Gastrocnemius medialis (tissue), 4 donors: ENCODE results near the gene SLC24A4. TPM values are rescaled to one million over a fixed set of nuclear protein-coding genes. Genes with fewer than 3 reads are reported as not detected.

Experiments used
- ATAC-seq, 2 donors: fragments of 150-250 bp; one replicate each; pipeline ENCODE4 v1.9.1; 2016
- DNase-seq, 2 donors: peaks; one replicate each; pipeline ENCODE4 v3.0.0-alpha.2; 2019
- H3K27ac ChIP-seq, 4 donors: fragments of 200-600 bp; sonication (generic); 1 replicate in 1 of 4; 2 replicates in 3 of 4; pipeline ENCODE4 v1.5.1; 2016 to 2018; ENCODE audit warnings: mild to moderate bottlenecking in 2 of 4, moderate library complexity in 1 of 4
- H3K27me3 ChIP-seq, 3 donors: fragments of 200-600 bp; sonication (generic) in 2 of 3; 1 replicate in 1 of 3; 2 replicates in 2 of 3; pipeline versions ENCODE4 v1.5.1 to v1.6.0; 2016 to 2019; ENCODE audit warnings: mild to moderate bottlenecking in 1 of 3, moderate library complexity in 1 of 3
- H3K36me3 ChIP-seq, 2 donors: fragments of 200-600 bp; sonication (generic) in 1 of 2; one replicate each; pipeline ENCODE4 v1.5.1; 2017 to 2018
- H3K4me1 ChIP-seq, 2 donors: fragments of 200-600 bp; sonication (generic) in 1 of 2; one replicate each; pipeline ENCODE4 v1.5.1; 2016 to 2017; ENCODE audit warnings: mild to moderate bottlenecking in 2 of 2
- H3K4me3 ChIP-seq, 4 donors: fragments of 200-600 bp; sonication (generic) in 3 of 4; 1 replicate in 1 of 4; 2 replicates in 3 of 4; pipeline ENCODE4 v1.5.1; 2016 to 2019; ENCODE audit warnings: mild to moderate bottlenecking in 2 of 4
- H3K9me3 ChIP-seq, 3 donors: fragments of 200-600 bp; sonication (generic) in 2 of 3; 1 replicate in 1 of 3; 2 replicates in 2 of 3; pipeline ENCODE4 v1.5.1; 2016 to 2019
- POLR2A ChIP-seq, 2 donors: fragments of 450-650 bp; IDR thresholded peaks; one replicate each; pipeline ENCODE4 v1.6.1; 2017; ENCODE audit warnings: antibody characterized with exemption in 2 of 2, mild to moderate bottlenecking in 2 of 2, moderate library complexity in 2 of 2
- in situ Hi-C, 4 donors: fragments of 200-750 bp; cut with MboI; loops; one replicate each; pipeline versions ENCODE4 v1.15.0 to v1.8.0; 2017; ENCODE audit warnings: low sequenced_read_pairs in 4 of 4
- intact Hi-C: fragments of 100-400 bp; cut with DNase I; formaldehyde crosslinking; loops from one replicate; pipeline ENCODE4 v1.15.1; 2023; ENCODE audit warnings: low total_unique reads
- total RNA-seq, 4 donors: library from RNA; depleted of rRNA; stranded (reverse); fragments of >200 nt; gene quantifications; one replicate each; pipeline versions ENCODE4 v1.1.0 to v1.2.3, GENCODE V29; 2016
- TF ChIP-seq, protein P1 (sequence below), 5 experiments: fragments of 450-650 bp in 3 of 5; fragments of 200-600 bp in 2 of 5; sonication (generic) in 2 of 5; IDR thresholded peaks in 4 of 5; conservative IDR thresholded peaks in 1 of 5; 1 replicate in 4 of 5; 2 replicates in 1 of 5; pipeline ENCODE4 v1.5.1; 2016 to 2019; ENCODE audit warnings: antibody characterized with exemption in 5 of 5, mild to moderate bottlenecking in 3 of 5, moderate library complexity in 3 of 5

Gene SLC24A4
- total RNA-seq, 4 donors from 2014 or later = 0.07 to 0.76 (median 0.50) TPM

DNA sequence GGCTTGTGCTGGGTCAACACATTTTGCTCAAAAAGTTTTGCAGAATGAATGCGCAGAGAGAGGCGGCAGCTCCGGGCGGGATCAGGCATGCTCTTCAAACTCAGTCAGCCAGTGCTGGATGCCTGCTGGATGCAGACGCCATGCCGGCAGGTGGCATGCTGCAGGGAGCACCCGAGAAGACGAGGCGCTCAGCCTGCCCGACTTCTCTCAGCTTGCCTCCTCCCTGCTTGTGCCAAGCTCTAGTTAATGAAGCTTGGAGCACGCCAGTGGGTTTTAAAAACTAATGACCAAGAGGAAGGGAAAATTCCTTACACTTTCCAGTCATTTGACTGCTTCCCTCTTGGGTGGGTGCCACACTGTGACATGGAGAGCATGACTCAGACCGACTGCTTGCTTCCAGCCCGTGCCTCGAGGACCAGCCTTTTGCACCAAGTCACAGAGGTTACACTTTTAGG lies 39.8 kb downstream of the SLC24A4 start:
- DNase-seq = no peak
- intact Hi-C loops = no loop called here
- H3K27me3 ChIP-seq = peaks cover 0 to 2% (median 0%) of the 10 kb centered on the region in 3 donors
- in situ Hi-C loops = no loop called here
- peak in 1 of 2 donors; percentile 33 for ATAC-seq
- TF ChIP-seq, protein P1, sequence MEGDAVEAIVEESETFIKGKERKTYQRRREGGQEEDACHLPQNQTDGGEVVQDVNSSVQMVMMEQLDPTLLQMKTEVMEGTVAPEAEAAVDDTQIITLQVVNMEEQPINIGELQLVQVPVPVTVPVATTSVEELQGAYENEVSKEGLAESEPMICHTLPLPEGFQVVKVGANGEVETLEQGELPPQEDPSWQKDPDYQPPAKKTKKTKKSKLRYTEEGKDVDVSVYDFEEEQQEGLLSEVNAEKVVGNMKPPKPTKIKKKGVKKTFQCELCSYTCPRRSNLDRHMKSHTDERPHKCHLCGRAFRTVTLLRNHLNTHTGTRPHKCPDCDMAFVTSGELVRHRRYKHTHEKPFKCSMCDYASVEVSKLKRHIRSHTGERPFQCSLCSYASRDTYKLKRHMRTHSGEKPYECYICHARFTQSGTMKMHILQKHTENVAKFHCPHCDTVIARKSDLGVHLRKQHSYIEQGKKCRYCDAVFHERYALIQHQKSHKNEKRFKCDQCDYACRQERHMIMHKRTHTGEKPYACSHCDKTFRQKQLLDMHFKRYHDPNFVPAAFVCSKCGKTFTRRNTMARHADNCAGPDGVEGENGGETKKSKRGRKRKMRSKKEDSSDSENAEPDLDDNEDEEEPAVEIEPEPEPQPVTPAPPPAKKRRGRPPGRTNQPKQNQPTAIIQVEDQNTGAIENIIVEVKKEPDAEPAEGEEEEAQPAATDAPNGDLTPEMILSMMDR (IDR thresholded peaks at IDR 0.05 in 4 of 5, conservative IDR thresholded peaks at IDR 0.05 in 1 of 5) = no peak
- TF ChIP-seq POLR2A (IDR thresholded peaks at IDR 0.05) = no peak
- H3K4me1 ChIP-seq = no peaks in the 10 kb centered on the region
- no peaks in the 10 kb centered on the region for H3K36me3 ChIP-seq
- no peaks in the 10 kb centered on the region for H3K9me3 ChIP-seq
- no peak overlapping the region for H3K27ac ChIP-seq
- H3K4me3 ChIP-seq = no peak overlapping the region

DNA sequence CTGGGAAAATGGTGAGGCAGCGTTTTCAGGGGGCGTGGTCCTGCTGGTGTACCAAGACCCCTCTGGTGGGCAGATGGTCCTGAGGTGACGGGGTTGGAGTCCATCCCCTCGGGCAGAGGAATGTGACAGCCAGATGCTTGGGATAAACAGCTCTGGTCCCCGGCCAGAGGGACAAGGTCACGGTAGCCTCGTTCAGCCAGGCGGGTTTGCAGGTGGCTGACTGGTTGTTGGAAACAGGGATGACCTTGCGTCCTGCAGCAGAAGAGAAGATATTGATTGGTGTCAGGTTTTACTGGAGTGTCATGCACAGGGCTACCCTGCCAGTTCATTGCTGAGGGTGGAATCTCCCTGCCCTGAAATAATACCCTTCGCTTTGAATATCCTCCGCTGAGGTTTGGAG lies 43.3 kb downstream of the SLC24A4 start:
- peaks cover 0 to 2% (median 0%) of the 10 kb centered on the region in 3 donors for H3K27me3 ChIP-seq
- no peak overlapping the region for H3K4me3 ChIP-seq
- in situ Hi-C loops (no loop called here), intact Hi-C loops (no loop called here)
- no peaks in the 10 kb centered on the region for H3K4me1 ChIP-seq
- H3K9me3 ChIP-seq = no peaks in the 10 kb centered on the region
- H3K27ac ChIP-seq = no peak overlapping the region
- TF ChIP-seq POLR2A (IDR thresholded peaks at IDR 0.05) = no peak
- TF ChIP-seq, protein P1 (IDR thresholded peaks at IDR 0.05 in 4 of 5, conservative IDR thresholded peaks at IDR 0.05 in 1 of 5) = no peak
- no peak for ATAC-seq
- H3K36me3 ChIP-seq = no peaks in the 10 kb centered on the region
- DNase-seq = no peak

DNA sequence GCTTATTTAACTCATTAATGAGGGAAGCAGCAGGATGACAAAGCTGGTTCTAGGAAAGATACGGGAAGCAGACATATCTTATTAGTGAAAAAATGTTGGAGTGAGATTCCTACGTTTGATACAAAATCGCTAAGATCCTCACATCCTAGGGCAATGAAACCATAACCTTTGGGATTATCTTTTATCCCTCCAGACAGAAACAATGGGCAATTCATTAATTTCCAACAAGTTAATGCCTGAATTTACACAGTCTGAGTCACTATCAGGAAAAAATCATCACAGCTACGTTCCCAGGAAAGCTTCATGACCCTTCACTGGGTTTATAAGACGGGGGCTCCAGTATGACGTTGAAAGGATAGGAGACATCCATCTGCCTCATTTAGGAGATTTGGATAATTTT lies 45.0 kb downstream of the SLC24A4 start:
- in situ Hi-C loops = no loop called here
- Histone ChIP-seq H3K27ac (no peak overlapping the region), H3K4me3 (no peak overlapping the region), H3K9me3 (no peaks in the 10 kb centered on the region), H3K27me3 (peaks cover 0 to 2% (median 0%) of the 10 kb centered on the region in 3 donors), H3K36me3 (no peaks in the 10 kb centered on the region), H3K4me1 (no peaks in the 10 kb centered on the region)
- ATAC-seq (no peak), DNase-seq (no peak)
- TF ChIP-seq, protein P1 (IDR thresholded peaks at IDR 0.05 in 4 of 5, conservative IDR thresholded peaks at IDR 0.05 in 1 of 5) = no peak
- no peak for TF ChIP-seq POLR2A (IDR thresholded peaks at IDR 0.05)
- intact Hi-C loops = no loop called here

DNA sequence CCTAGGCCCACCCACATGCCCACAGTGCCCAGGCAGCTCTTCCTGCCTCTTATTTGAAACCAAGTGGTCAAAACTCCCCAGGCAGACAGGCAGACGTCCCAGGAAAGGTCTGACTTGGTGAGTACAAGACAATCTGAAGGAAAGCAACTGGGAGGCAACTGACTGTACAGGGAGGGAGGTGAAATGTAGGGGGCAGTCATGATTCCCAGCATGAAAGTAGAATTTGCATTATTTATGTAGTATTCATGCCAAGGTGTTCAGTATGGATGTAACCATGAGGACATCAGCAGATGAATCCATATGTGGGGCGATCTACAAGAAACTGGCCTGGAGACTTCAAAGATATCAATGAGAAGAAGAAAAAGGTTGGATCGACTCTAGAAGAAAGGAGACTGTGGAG lies 46.1 kb downstream of the SLC24A4 start:
- intact Hi-C loops (no loop called here), in situ Hi-C loops (no loop called here)
- Histone ChIP-seq H3K4me1 (no peaks in the 10 kb centered on the region), H3K9me3 (no peaks in the 10 kb centered on the region), H3K36me3 (no peaks in the 10 kb centered on the region), H3K4me3 (no peak overlapping the region), H3K27me3 (no peaks in the 10 kb centered on the region), H3K27ac (no peak overlapping the region)
- DNase-seq (no peak), ATAC-seq (no peak)
- TF ChIP-seq, protein P1 (IDR thresholded peaks at IDR 0.05 in 4 of 5, conservative IDR thresholded peaks at IDR 0.05 in 1 of 5) = no peak
- TF ChIP-seq POLR2A (IDR thresholded peaks at IDR 0.05) = no peak

DNA sequence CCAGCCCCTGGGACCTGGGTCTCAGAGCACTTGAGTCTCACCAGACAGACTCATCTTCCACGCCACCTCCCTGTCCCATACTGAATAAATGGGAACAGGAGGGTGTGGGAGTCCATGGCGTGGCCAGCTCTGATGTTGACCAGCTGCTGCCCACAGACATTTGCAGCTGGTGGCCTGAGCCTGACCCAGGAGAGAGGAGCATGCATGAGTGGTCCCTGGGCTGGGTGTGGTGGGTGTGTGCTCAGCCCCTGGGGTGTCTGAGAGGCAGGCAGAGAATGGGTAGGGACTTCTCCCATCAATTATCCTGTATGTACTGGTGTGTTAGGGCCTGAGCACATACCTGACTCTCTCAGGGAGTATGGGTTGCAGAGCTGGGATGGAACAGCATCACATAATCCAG lies 49.3 kb downstream of the SLC24A4 start:
- no peaks in the 10 kb centered on the region for H3K9me3 ChIP-seq
- in situ Hi-C loops = no loop called here
- TF ChIP-seq, protein P1 (IDR thresholded peaks at IDR 0.05 in 4 of 5, conservative IDR thresholded peaks at IDR 0.05 in 1 of 5) = no peak
- TF ChIP-seq POLR2A (IDR thresholded peaks at IDR 0.05) = no peak
- no peak overlapping the region for H3K4me3 ChIP-seq
- ATAC-seq (no peak), DNase-seq (no peak)
- no peaks in the 10 kb centered on the region for H3K36me3 ChIP-seq
- no peaks in the 10 kb centered on the region for H3K4me1 ChIP-seq
- H3K27me3 ChIP-seq = no peaks in the 10 kb centered on the region
- intact Hi-C loops = no loop called here
- H3K27ac ChIP-seq = no peak overlapping the region
